Adrenal gland (tissue), 5 donors: ENCODE data around the gene TMEM62.

Experiments
- CTCF ChIP-seq, 6 experiments: fragments of 450-650 bp in 4 of 6; fragments of 200-600 bp in 2 of 6; sonication (generic) in 1 of 6; IDR thresholded peaks; 1 replicate in 5 of 6; 2 replicates in 1 of 6; pipeline versions ENCODE4 v1.5.1 to v1.8.0; 2016 to 2021; ENCODE audit warnings: antibody characterized with exemption in 6 of 6, mild to moderate bottlenecking in 2 of 6, moderate library complexity in 1 of 6
- POLR2A ChIP-seq, 2 donors: fragments of 450-650 bp; IDR thresholded peaks; one replicate each; pipeline ENCODE4 v1.6.1; 2017; ENCODE audit warnings: antibody characterized with exemption in 2 of 2, mild to moderate bottlenecking in 2 of 2, moderate library complexity in 1 of 2
- donor health status: DM: no; HTN: no; CAD: no.

- TF ChIP-seq CTCF (IDR thresholded peaks at IDR 0.05): no peak
- TF ChIP-seq POLR2A (IDR thresholded peaks at IDR 0.05): no peak
Observed at GRCh38 chr15:43096411-43096810, 37.0 kb upstream of the TMEM62 start.
